ENCODE data around the gene FCGBP.
"Not testable (repeated sequence)": the region's sequence is repeated elsewhere in the genome, so short reads cannot be mapped to it uniquely, and the experiment has no call there.

FCGBP gene

GRCh38 chr19:39916851-39917396, 17.5 kb downstream of the FCGBP start:
- no peak for DNase-seq

GRCh38 chr19:39916236-39916635, 18.2 kb downstream of the FCGBP start:
- DNase-seq, result no peak

DNA sequence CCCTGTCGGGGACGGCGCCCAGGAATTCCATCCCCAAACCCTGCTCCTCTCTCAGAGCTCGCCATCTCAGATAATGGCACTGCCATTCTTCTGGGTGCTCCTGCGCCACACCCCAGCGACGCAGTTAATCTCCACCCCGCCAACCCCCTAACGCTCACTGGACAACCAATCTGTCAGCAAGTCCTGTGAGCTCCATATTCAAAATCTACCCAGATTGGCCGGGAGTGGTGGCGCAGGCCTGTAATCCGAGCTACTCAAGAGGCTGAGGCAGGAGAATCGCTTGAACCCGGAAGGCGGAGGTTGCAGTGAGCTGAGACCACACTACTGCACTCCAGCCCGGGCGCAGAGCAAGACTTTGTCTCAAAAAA, 18.6 kb downstream of the FCGBP start:
- DNase-seq, result no peak

GRCh38 chr19:39915101-39915847, 19.2 kb downstream of the FCGBP start:
- no peak for DNase-seq

- no peak for DNase-seq
Observed at GRCh38 chr19:39913682-39914333, 20.6 kb downstream of the FCGBP start.

DNA sequence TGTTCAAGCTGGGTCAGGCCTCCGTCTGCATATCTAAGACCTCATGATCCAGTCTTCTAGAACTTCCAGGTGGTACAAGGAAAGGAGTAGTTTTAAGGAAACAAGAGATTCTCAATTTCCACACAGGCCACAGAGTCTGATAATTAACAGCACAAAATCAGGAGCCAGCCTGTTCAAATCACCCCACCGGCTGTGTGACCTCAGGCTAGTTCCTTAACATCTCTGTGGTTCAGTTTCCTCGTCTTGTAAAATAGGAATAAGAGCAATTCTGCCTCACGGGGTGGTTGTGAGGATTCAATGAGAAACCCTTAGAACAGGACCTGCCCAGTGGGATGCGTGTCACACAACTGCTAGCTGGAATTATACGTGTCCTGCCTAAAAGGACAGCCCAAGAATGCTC, 25.6 kb downstream of the FCGBP start:
- no peak for DNase-seq

GRCh38 chr19:39906820-39907611, 27.4 kb downstream of the FCGBP start:
- no peak for DNase-seq

DNA sequence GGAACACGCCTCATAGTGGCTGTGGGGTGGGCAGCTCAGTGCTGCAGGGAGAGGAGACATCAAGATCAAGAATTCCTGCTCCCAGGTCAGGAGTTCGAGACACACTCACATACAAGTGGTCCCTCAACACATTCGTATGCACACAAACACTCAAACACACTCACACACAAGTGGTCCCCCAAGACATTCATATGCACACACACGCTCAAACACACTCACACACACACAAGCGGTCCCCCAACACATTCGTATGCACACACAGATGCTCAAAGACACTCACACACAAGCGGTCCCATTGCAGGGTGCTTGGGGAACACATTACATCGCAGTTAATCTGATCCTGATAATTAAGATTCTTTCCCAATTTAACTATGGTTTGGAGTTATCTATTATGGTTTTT, 28.2 kb downstream of the FCGBP start:
- DNase-seq, result no peak

- DNase-seq, result not testable (repeated sequence)
Observed at GRCh38 chr19:39903486-39904091, 30.8 kb downstream of the FCGBP start.

- not testable (repeated sequence) for DNase-seq
Observed at GRCh38 chr19:39902326-39902725, 32.1 kb downstream of the FCGBP start.

DNA sequence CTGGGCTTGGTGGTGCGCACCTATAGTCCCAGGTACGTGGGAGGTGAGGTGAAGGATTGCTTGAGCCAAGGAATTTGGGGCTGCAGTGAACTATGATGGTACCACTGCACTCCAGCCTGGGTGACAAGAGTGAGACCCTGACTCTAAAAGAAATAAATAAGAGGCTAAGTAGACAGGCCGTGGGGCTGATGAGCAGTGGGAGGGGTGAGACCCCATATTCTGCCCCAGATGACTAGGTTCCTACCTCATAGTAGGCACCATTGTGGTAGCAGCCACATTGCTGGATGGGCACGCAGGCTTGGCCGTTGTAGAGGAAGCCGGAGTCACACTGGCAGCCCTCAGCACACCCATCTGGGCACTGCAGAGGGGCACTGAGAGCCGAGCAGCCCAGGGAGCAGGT, 32.8 kb downstream of the FCGBP start:
- DNase-seq, result not testable (repeated sequence)

DNA sequence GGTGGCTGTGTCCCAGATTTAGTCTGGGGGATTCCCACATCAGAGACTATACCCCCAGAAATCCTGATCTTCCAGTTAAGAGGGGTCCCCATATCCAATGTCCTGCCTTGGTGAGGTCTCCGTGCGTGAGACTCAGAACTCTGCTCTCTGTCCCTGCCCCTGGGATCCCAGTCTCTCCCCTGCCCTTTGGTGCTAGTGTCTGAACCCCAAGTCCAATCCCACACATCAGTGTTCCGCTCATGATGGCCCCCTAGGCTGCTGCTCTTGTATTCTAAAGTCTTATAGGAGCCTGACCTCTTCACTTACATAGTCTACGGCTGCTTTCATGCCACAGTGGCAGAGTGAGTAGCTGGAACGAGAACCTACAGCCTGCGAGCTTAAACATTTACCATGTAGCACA, 35.6 kb downstream of the FCGBP start:
- DNase-seq, result not testable (repeated sequence)

- DNase-seq, result not testable (repeated sequence)
Observed at GRCh38 chr19:39897511-39898245, 36.8 kb downstream of the FCGBP start.

DNA sequence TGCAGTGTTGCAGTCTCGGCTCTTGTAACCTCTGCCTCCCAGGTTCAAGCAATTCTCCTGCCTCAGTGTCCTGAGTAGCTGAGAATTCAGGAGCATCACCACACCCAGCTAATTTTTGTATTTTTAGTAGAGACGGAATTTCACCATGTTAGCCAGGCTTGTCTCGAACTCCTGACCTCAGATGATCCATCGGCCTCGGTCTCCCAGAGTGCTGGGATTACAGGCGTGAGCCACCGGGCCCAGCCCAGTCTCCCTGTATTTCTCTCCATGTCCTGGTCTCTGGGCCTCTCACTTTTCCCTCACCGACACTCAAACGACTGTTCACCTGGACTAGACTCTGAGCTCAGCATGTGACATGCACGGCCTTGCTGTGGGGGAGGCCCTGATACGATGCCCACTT, 39.3 kb downstream of the FCGBP start:
- DNase-seq, result not testable (repeated sequence)

DNA sequence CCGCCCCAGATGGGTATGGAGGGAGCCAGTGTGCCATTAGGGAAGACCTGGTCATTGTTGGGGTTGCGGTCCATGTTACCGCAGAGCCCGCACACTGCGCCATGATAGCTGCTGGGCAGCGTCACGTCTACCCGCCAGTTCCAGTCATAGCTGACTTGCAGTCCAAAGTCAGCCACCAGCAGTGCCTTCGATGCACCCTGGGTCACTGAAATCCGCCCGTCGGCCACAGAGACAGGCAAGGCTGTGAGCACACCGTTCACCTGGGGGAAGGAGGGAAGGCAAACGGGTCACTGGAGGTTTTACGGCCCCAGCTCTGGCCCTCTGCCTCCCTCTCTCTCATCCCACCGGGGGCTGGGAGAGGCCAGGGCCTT, 40.2 kb downstream of the FCGBP start:
- not testable (repeated sequence) for DNase-seq

DNA sequence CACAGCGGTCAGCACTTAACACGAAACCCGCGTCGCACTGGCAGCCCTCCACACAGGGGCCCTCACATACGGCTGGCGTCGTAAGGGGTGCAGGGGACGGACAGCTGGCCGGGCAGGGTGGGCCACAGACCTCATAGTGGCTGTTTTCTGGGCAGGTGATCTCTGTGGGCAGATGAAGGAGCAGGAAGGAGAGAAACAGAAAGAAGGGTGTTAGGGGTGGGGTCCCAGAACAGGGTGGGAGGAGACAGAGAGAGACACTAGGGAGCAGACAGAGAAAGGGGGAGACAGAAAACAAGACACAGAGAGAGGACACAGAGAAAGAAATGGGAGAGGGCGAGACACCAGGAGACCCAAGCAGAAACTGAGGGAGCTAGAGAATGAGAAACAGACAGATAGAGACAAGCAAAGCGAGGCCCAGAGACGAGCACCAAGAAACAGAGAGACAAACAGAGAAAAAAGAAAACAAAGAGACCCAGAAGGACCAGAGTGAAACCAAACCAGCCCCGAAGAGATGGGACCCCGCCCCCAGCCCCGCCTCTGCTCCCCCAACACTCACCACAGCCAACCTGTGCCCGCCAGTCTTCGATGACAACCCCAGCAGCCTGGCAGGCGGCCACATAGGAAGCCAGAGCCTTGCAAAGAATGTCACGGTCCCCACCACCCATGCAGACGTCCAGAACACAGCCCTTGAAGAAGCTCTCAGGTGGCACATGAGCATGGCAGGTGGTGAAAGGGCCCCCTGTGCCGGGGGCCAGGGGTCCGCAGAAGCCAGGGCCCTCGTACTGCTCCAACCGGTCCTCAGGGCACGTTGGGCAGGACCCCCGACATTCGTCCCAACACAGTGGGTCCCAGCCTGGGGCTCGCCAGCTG, 40.8 kb downstream of the FCGBP start:
- DNase-seq, result not testable (repeated sequence)

DNA sequence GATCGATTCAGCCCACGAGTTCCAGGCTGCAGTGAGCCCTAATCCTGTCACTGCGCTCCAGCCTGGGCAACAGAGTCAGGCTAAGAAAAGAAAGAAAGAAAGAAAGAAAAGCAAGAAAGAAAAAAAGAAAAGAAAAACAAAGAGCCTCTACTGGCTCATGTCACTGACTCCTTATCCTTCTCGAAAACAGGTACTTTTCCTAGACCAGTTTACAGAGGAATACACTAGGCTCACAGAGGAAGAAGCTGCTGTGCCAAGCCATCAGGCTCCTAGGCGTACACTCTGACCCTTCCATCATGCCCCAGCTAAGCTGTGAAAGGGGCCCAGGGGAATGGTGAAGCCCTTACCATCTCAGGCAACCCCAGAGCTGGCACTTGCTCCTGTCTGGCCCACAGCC, 41.9 kb downstream of the FCGBP start:
- not testable (repeated sequence) for DNase-seq

DNA sequence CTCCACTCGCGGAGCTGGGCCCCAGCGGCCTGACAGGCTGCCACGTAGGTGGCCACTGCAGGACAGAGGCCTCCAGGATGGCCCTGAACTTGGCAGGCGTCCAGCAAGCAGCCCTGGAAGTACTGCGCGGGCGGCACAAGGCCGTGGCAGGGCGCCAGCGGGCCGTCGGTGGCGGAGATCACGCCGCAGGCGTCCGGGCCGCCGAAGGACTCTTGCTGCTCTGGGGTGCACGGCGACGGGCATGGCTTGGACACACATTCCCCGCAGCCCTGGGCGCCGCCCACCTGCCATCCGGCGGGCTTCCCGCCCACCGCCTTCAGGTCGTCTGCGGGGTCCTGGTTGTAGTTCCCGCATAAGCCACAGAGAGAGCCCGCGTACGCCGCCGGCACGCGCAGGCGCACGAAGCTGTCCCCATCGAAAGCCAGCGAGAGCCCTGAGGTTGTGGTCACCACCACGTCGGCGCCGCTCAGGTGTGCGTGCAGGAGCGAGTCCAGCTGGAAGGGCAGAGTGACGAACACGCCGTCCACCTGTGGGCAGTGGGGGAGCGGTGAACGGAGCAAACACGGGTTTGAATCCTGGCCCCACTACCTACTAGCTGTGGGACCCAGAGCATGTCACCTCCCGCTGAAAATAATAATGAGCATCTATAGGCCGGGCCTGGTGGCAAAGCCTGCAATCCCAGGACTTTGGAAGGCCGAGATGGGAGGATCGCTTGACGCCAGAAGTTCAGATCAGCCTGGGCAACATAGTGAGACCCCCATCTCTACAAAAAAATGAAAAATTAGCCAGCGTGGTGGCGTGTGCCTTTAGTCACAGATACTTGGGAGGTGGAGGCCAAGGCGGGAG, 42.6 kb downstream of the FCGBP start:
- not testable (repeated sequence) for DNase-seq

- DNase-seq, result no peak
Observed at GRCh38 chr19:39890755-39891551, 43.5 kb downstream of the FCGBP start.

Measured in NCI-H1694 (cell line).